Mesendoderm (in vitro differentiated cells): ENCODE data around the gene IFIT5.

Experiments used
- DNase-seq: peaks from one replicate; pipeline ENCODE4 v3.0.0; 2013
- H2AK5ac ChIP-seq: 2 replicates; pipeline ENCODE4 v1.6.1; 2013; ENCODE audit warnings: low read length, inconsistent platforms
- H2BK120ac ChIP-seq: 2 replicates; pipeline ENCODE4 v1.6.1; 2013; ENCODE audit warnings: low read depth, mild to moderate bottlenecking, low read length, moderate library complexity, mixed read lengths
- H2BK15ac ChIP-seq: replicated peaks from 2 replicates; pipeline ENCODE4 v1.6.1; 2013; ENCODE audit warnings: low read depth, mild to moderate bottlenecking, moderate library complexity
- H2BK5ac ChIP-seq: 2 replicates; pipeline ENCODE4 v1.6.1; 2013; ENCODE audit warnings: low read length, inconsistent platforms
- H3K18ac ChIP-seq: 2 replicates; pipeline ENCODE4 v1.6.1; 2013; ENCODE audit warnings: mild to moderate bottlenecking, low read length, mixed read lengths
- H3K23ac ChIP-seq: one replicate; pipeline ENCODE4 v1.6.1; 2013; ENCODE audit warnings: low read length
- H3K27ac ChIP-seq: 2 replicates; pipeline ENCODE4 v1.5.1; 2013; ENCODE audit warnings: low read depth, mild to moderate bottlenecking, inconsistent platforms, low read length, moderate library complexity
- H3K27me3 ChIP-seq: 2 replicates; pipeline ENCODE4 v1.6.1; 2013; ENCODE audit warnings: low read length, control low read depth, mild to moderate bottlenecking, inconsistent platforms; ENCODE audit not compliant: insufficient read depth, poor library complexity
- H3K36me3 ChIP-seq: 2 replicates; pipeline ENCODE4 v1.6.1; 2013; ENCODE audit warnings: low read length, inconsistent platforms; ENCODE audit not compliant: control insufficient read depth, insufficient read depth
- H3K4ac ChIP-seq: one replicate; pipeline ENCODE4 v1.6.1; 2013; ENCODE audit warnings: low read depth, mild to moderate bottlenecking, low read length, moderate library complexity
- H3K4me1 ChIP-seq: 2 replicates; pipeline ENCODE4 v1.6.1; 2013; ENCODE audit warnings: low read depth, low read length, inconsistent platforms; ENCODE audit not compliant: control insufficient read depth
- H3K4me2 ChIP-seq: 2 replicates; pipeline ENCODE4 v1.6.1; 2013; ENCODE audit warnings: low read length
- H3K4me3 ChIP-seq: 2 replicates; pipeline ENCODE4 v1.5.1; 2013; ENCODE audit warnings: mild to moderate bottlenecking, low read length
- H3K56ac ChIP-seq: one replicate; pipeline ENCODE4 v1.6.1; 2013; ENCODE audit warnings: low read length
- H3K79me1 ChIP-seq: 2 replicates; pipeline ENCODE4 v1.6.1; 2013; ENCODE audit warnings: low read length, inconsistent platforms
- H3K79me2 ChIP-seq: 2 replicates; pipeline ENCODE4 v1.6.1; 2013; ENCODE audit warnings: mild to moderate bottlenecking, low read length; ENCODE audit not compliant: control insufficient read depth, insufficient read depth
- H3K9ac ChIP-seq: 2 replicates; pipeline ENCODE4 v1.6.1; 2013; ENCODE audit warnings: low read length, inconsistent platforms
- H4K5ac ChIP-seq: one replicate; pipeline ENCODE4 v1.6.1; 2013; ENCODE audit warnings: low read length
- H4K8ac ChIP-seq: one replicate; pipeline ENCODE4 v1.6.1; 2013; ENCODE audit warnings: low read depth, mild to moderate bottlenecking, control low read depth, low read length, moderate library complexity
- WGBS: extraction: QIAGEN DNeasy Blood & Tissue Kit; methylation state at CpG from one replicate; pipeline ENCODE4 v1.1.7; 2013; ENCODE audit warnings: low lambda C conversion rate, missing lambda C conversion rate; ENCODE audit not compliant: insufficient coverage; ENCODE audit errors: extremely low coverage; 5-methylcytosine and 5-hydroxymethylcytosine counted together

The IFIT5 gene

GRCh38 chr10:89382757-89383156 lies 31.6 kb upstream of the IFIT5 start:
- no peak overlapping the region for H2BK120ac ChIP-seq
- no peak for DNase-seq
- no peak overlapping the region for H4K5ac ChIP-seq
- no peak overlapping the region for H3K56ac ChIP-seq
- no peak overlapping the region for H3K4ac ChIP-seq
- no CpG with 5 or more reads among the region's 1 CpG for WGBS
- H3K4me1 ChIP-seq: peaks cover 1% of the 10 kb centered on the region
- no peaks in the 10 kb centered on the region for H3K27me3 ChIP-seq
- no peak overlapping the region for H3K23ac ChIP-seq
- no peak overlapping the region for H3K4me2 ChIP-seq
- no peak overlapping the region for H2AK5ac ChIP-seq
- no peak overlapping the region for H3K27ac ChIP-seq
- no peak overlapping the region for H3K18ac ChIP-seq
- H2BK5ac ChIP-seq: no peak overlapping the region
- H4K8ac ChIP-seq: no peak overlapping the region
- no peak overlapping the region for H3K9ac ChIP-seq
- no peak overlapping the region for H2BK15ac ChIP-seq
- H3K36me3 ChIP-seq: no peaks in the 10 kb centered on the region
- H3K79me2 ChIP-seq: no peaks in the 10 kb centered on the region
- H3K79me1 ChIP-seq: no peaks in the 10 kb centered on the region
- H3K4me3 ChIP-seq: no peak overlapping the region

GRCh38 chr10:89384474-89385340 lies 29.7 kb upstream of the IFIT5 start:
- no peak overlapping the region for H4K8ac ChIP-seq
- WGBS: no CpG with 5 or more reads among the region's 4 CpGs
- H3K9ac ChIP-seq: peak overlapping the region; percentile 12
- no peaks in the 10 kb centered on the region for H3K36me3 ChIP-seq
- no peak overlapping the region for H2BK15ac ChIP-seq
- no peaks in the 10 kb centered on the region for H3K4me1 ChIP-seq
- H3K56ac ChIP-seq: no peak overlapping the region
- H2BK120ac ChIP-seq: no peak overlapping the region
- H3K18ac ChIP-seq: no peak overlapping the region
- H3K23ac ChIP-seq: no peak overlapping the region
- no peak overlapping the region for H2BK5ac ChIP-seq
- no peak overlapping the region for H3K4me3 ChIP-seq
- H3K27me3 ChIP-seq: no peaks in the 10 kb centered on the region
- H3K4ac ChIP-seq: no peak overlapping the region
- DNase-seq: no peak
- H3K79me2 ChIP-seq: no peaks in the 10 kb centered on the region
- no peaks in the 10 kb centered on the region for H3K79me1 ChIP-seq
- H4K5ac ChIP-seq: no peak overlapping the region
- H2AK5ac ChIP-seq: no peak overlapping the region
- no peak overlapping the region for H3K27ac ChIP-seq
- H3K4me2 ChIP-seq: no peak overlapping the region

- Histone ChIP-seq H2BK120ac (no peak overlapping the region), H3K27ac (no peak overlapping the region), H3K56ac (no peak overlapping the region), H3K4me1 (no peaks in the 10 kb centered on the region), H2BK5ac (no peak overlapping the region), H3K79me1 (no peaks in the 10 kb centered on the region), H3K36me3 (no peaks in the 10 kb centered on the region), H3K27me3 (no peaks in the 10 kb centered on the region), H2BK15ac (no peak overlapping the region), H3K4me2 (no peak overlapping the region), H3K18ac (no peak overlapping the region), H2AK5ac (no peak overlapping the region), H4K8ac (no peak overlapping the region), H3K4me3 (no peak overlapping the region), H3K23ac (no peak overlapping the region), H3K4ac (no peak overlapping the region), H3K9ac (no peak overlapping the region), H3K79me2 (no peaks in the 10 kb centered on the region), H4K5ac (no peak overlapping the region)
- DNase-seq: no peak
- WGBS: no CpG with 5 or more reads among the region's 2 CpGs
Observed at GRCh38 chr10:89388806-89389205, 25.6 kb upstream of the IFIT5 start.

- H3K4me1 ChIP-seq: no peaks in the 10 kb centered on the region
- H3K79me2 ChIP-seq: no peaks in the 10 kb centered on the region
- no peak overlapping the region for H3K18ac ChIP-seq
- H2BK5ac ChIP-seq: no peak overlapping the region
- H4K5ac ChIP-seq: no peak overlapping the region
- H2AK5ac ChIP-seq: no peak overlapping the region
- H3K79me1 ChIP-seq: no peaks in the 10 kb centered on the region
- WGBS: no CpG with 5 or more reads among the region's 1 CpG
- H3K4ac ChIP-seq: no peak overlapping the region
- no peak overlapping the region for H2BK15ac ChIP-seq
- no peak overlapping the region for H3K23ac ChIP-seq
- H3K9ac ChIP-seq: no peak overlapping the region
- H3K4me3 ChIP-seq: no peak overlapping the region
- no peak overlapping the region for H2BK120ac ChIP-seq
- DNase-seq: peak; percentile 76
- H4K8ac ChIP-seq: no peak overlapping the region
- H3K27me3 ChIP-seq: no peaks in the 10 kb centered on the region
- no peak overlapping the region for H3K27ac ChIP-seq
- no peak overlapping the region for H3K4me2 ChIP-seq
- no peak overlapping the region for H3K56ac ChIP-seq
- H3K36me3 ChIP-seq: no peaks in the 10 kb centered on the region
Observed at GRCh38 chr10:89389254-89389653, 25.1 kb upstream of the IFIT5 start.

GRCh38 chr10:89390476-89391225 lies 23.7 kb upstream of the IFIT5 start:
- H4K8ac ChIP-seq: no peak overlapping the region
- no peak for DNase-seq
- peak overlapping the region; percentile 36 for H2BK15ac ChIP-seq
- H3K18ac ChIP-seq: no peak overlapping the region
- H2AK5ac ChIP-seq: no peak overlapping the region
- no peaks in the 10 kb centered on the region for H3K4me1 ChIP-seq
- H3K4me2 ChIP-seq: no peak overlapping the region
- no peak overlapping the region for H3K9ac ChIP-seq
- no peaks in the 10 kb centered on the region for H3K79me2 ChIP-seq
- H3K79me1 ChIP-seq: no peaks in the 10 kb centered on the region
- no peaks in the 10 kb centered on the region for H3K36me3 ChIP-seq
- no peaks in the 10 kb centered on the region for H3K27me3 ChIP-seq
- H3K23ac ChIP-seq: no peak overlapping the region
- WGBS: no CpG with 5 or more reads among the region's 5 CpGs
- no peak overlapping the region for H3K56ac ChIP-seq
- H3K27ac ChIP-seq: no peak overlapping the region
- no peak overlapping the region for H2BK5ac ChIP-seq
- H3K4ac ChIP-seq: peak overlapping the region; percentile 3
- H4K5ac ChIP-seq: no peak overlapping the region
- no peak overlapping the region for H3K4me3 ChIP-seq
- no peak overlapping the region for H2BK120ac ChIP-seq
